Stimulated activated CD8-positive, alpha-beta memory T cell treated with anti-CD3 and anti-CD28 coated beads, Interleukin-15, amount 100 ng/mL, for 4 hours (primary cell): ENCODE measurements around the gene WEE1.
"Not testable (repeated sequence)": the region's sequence is repeated elsewhere in the genome, so short reads cannot be mapped to it uniquely, and the experiment has no call there.

Experiments
- DNase-seq, 2 donors: peaks; one replicate each; pipeline ENCODE4 v3.0.0-alpha.2; 2020; ENCODE audit warnings: low read depth in 2 of 2

Gene WEE1

GRCh38 chr11:9573052-9573774 is at the start of gene WEE1:
WEE1 (plus strand) TSS chr11:9573670; CDS start chr11:9573934, 264 bp downstream.
- peak; percentile 93 to 95 for DNase-seq

- DNase-seq, result no peak
Measured at GRCh38 chr11:9524001-9524400, 49.5 kb upstream of the WEE1 start.

- no peak for DNase-seq
Measured at GRCh38 chr11:9525116-9525515, 48.4 kb upstream of the WEE1 start.

GRCh38 chr11:9527481-9528135 is 45.9 kb upstream of the WEE1 start:
- DNase-seq, result no peak

- no peak for DNase-seq
Measured at GRCh38 chr11:9528136-9528501, 45.4 kb upstream of the WEE1 start.

GRCh38 chr11:9528573-9529333 is 44.7 kb upstream of the WEE1 start:
- DNase-seq, result no peak

- no peak for DNase-seq
Measured at GRCh38 chr11:9529334-9529650, 44.2 kb upstream of the WEE1 start.

GRCh38 chr11:9530020-9530621 is 43.3 kb upstream of the WEE1 start:
- no peak for DNase-seq

- DNase-seq, result no peak
Measured at GRCh38 chr11:9530901-9531625, 42.4 kb upstream of the WEE1 start.

GRCh38 chr11:9533058-9533457 is 40.4 kb upstream of the WEE1 start:
- no peak for DNase-seq

GRCh38 chr11:9533736-9534473 is 39.6 kb upstream of the WEE1 start:
- DNase-seq, result no peak

GRCh38 chr11:9535189-9535781 is 38.2 kb upstream of the WEE1 start:
- peak; percentile 38 to 48 for DNase-seq

- DNase-seq, result no peak
Measured at GRCh38 chr11:9538548-9538947, 34.9 kb upstream of the WEE1 start.

- not testable (repeated sequence) for DNase-seq
Measured at GRCh38 chr11:9549216-9549615, 24.3 kb upstream of the WEE1 start.

GRCh38 chr11:9550191-9550628 is 23.3 kb upstream of the WEE1 start:
- no peak for DNase-seq

GRCh38 chr11:9561279-9561982 is 12.0 kb upstream of the WEE1 start:
- no peak for DNase-seq

GRCh38 chr11:9562716-9563115 is 10.8 kb upstream of the WEE1 start:
- DNase-seq, result no peak

- DNase-seq, result no peak
Measured at GRCh38 chr11:9563196-9563730, 10.2 kb upstream of the WEE1 start.

GRCh38 chr11:9565822-9566560 is 7.5 kb upstream of the WEE1 start:
- peak; percentile 6 to 46 for DNase-seq
